ENCODE data around the gene SEH1L. TPM values are rescaled to one million over a fixed set of nuclear protein-coding genes. Genes with fewer than 3 reads are reported as not detected.

Gene SEH1L
- total RNA-seq, 2 donors from 2014 or later = 7.9 to 23.9 TPM

DNA sequence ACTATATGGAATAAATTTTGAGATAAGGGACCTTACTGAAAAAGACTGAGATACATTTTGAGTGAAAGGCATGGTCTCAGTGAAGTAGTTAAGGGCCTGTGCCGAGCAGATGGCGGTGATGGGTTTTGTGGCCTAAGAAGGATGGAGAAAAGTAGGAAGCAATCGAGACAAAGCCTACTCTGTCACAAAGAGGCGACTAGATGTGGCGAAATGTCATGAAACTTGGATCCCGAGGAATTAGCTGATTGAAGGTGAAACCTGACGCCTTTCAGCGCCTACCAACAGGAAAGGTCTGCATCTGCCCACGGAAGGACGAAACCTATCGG, 42.8 kb downstream of the SEH1L start:
- 1 to 2% methylated on average over 10 to 11 of the region's 11 CpGs for WGBS, 2 donors
- peak overlapping the region; percentile 33 to 91 for H3K4me3 ChIP-seq
- DNase-seq = no peak
- H3K36me3 ChIP-seq (replicated peaks in 1 of 2; ENCODE audit: insufficient read depth in 1 of 2, low read depth in 2 of 2) = no peaks in the 10 kb centered on the region
- intact Hi-C loops (cut with DNase I) = no loop called here
- peak; percentile 2 for ATAC-seq
- H3K27ac ChIP-seq = peak overlapping the region in 3 of 4 donors; percentile 90 to 93 (median 91)
- no peaks in the 10 kb centered on the region for H3K27me3 ChIP-seq
- H3K9me3 ChIP-seq = no peaks in the 10 kb centered on the region
- TF ChIP-seq, protein P1, sequence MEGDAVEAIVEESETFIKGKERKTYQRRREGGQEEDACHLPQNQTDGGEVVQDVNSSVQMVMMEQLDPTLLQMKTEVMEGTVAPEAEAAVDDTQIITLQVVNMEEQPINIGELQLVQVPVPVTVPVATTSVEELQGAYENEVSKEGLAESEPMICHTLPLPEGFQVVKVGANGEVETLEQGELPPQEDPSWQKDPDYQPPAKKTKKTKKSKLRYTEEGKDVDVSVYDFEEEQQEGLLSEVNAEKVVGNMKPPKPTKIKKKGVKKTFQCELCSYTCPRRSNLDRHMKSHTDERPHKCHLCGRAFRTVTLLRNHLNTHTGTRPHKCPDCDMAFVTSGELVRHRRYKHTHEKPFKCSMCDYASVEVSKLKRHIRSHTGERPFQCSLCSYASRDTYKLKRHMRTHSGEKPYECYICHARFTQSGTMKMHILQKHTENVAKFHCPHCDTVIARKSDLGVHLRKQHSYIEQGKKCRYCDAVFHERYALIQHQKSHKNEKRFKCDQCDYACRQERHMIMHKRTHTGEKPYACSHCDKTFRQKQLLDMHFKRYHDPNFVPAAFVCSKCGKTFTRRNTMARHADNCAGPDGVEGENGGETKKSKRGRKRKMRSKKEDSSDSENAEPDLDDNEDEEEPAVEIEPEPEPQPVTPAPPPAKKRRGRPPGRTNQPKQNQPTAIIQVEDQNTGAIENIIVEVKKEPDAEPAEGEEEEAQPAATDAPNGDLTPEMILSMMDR (IDR thresholded peaks at IDR 0.05) = no peak
- TF ChIP-seq POLR2A (IDR thresholded peaks at IDR 0.05) = no peak
- peaks cover 12% of the 10 kb centered on the region for H3K4me1 ChIP-seq

DNA sequence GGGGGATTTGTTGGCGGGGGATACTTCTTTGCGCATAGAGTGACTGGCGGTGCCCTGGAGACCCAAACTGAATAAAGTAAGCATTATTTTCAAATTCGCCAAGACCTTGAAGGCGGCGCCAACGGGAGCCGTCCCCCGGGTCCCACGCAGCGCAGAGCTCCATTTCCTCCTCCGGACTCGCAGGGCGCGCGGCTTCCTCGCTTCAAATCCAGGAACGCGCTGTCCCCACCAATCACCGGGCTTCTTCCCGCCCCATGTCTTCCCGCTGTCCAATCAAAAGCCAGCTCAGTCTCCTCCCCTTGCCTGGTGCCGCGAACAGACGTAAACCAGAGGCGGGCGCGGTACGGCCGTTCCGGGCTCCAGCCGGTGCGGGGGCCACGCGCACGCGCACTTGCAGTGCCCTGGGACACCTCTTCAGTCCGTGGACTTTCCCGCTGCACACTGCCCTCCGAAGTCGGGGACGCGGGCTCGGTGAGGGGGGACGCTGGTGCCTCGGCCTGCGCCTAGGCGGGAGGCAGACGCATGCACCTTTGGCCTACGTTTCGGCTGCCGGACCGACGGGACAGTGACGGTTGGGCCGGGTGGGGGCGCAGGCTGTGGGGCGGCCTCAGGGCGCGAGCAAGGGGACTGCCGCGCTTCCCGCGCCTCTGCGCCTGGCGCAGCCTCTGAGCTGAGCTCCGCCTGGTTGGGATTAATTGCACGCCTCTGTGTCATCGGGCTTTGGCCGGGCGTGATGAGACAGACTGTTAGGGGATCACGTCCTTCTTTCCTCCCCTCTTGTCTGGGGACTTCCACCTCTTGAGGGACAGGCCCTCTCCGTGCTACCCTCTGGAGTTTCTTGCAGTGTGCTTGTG, 43.4 kb downstream of the SEH1L start, which contains the start of gene CEP192:
Gene CEP192 (plus strand): TSS at position 396 of the 854 bp plus-strand sequence. CDS start 8,063 bp downstream, outside the sequence.
- peak; percentile 65 to 90 (median 85) for TF ChIP-seq POLR2A (IDR thresholded peaks at IDR 0.05)
- TF ChIP-seq, protein P1 (IDR thresholded peaks at IDR 0.05) = no peak
- DNase-seq = peak; percentile 97 to 98 (median 98)
- no peaks in the 10 kb centered on the region for H3K36me3 ChIP-seq (replicated peaks in 1 of 2; ENCODE audit: insufficient read depth in 1 of 2, low read depth in 2 of 2)
- WGBS, 2 donors = 1 to 3% methylated on average over 15 to 69 of the region's 73 CpGs
- peak; percentile 100 for ATAC-seq
- H3K27me3 ChIP-seq = no peaks in the 10 kb centered on the region
- peak within 1 kb of the TSS; percentile 74 to 93 (median 90) for H3K27ac ChIP-seq
- peak within 1 kb of the TSS; percentile 73 to 91 for H3K4me3 ChIP-seq
- H3K9me3 ChIP-seq = no peaks in the 10 kb centered on the region
- peaks cover 18% of the 10 kb centered on the region for H3K4me1 ChIP-seq
- intact Hi-C loops (cut with DNase I) = no loop called here

DNA sequence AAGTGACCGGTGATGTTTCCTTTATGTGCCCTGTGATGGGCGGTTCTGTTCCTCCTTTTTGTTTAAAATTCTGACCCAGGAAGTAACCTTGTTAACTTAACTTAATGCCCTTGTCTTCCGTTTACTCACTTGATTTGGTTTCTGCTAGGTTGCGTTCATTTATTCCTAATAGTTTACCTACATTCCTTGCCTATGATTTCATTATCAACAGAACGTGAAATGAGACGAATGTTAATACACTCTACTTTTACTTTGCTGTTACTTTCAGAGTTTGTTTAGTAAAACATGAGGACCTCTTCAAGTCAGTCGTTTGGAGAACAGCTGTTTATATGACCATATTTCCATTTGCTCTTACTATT, 44.0 kb downstream of the SEH1L start:
- WGBS, 2 donors = 0% methylated on average over 7 of the region's 7 CpGs
- no peaks in the 10 kb centered on the region for H3K27me3 ChIP-seq
- intact Hi-C loops (cut with DNase I) = no loop called here
- H3K27ac ChIP-seq = peak overlapping the region; percentile 74 to 93 (median 90)
- no peaks in the 10 kb centered on the region for H3K9me3 ChIP-seq
- no peaks in the 10 kb centered on the region for H3K36me3 ChIP-seq (replicated peaks in 1 of 2; ENCODE audit: insufficient read depth in 1 of 2, low read depth in 2 of 2)
- ATAC-seq (no peak), DNase-seq (no peak)
- peak overlapping the region; percentile 73 to 91 for H3K4me3 ChIP-seq
- no peak for TF ChIP-seq POLR2A (IDR thresholded peaks at IDR 0.05)
- TF ChIP-seq, protein P1 (IDR thresholded peaks at IDR 0.05) = no peak
- peaks cover 24% of the 10 kb centered on the region for H3K4me1 ChIP-seq

DNA sequence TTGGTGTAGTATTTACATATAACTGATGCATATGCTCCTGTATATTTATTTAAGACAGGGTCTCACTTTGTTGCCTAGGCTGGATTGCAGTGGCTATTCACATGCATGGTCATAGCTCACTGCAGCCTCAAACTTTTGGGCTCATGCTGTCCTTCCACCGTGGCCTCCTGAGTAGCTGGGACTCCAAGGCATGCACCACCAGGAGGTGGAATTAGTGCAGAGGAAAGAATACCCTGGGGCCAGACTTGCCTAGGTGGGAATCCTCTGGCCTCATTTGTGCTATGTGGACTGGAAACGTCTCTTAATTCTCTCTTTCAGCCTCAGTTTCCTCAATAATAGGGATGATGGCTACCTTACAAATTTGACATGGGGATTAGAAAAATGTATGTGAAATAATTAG, 45.6 kb downstream of the SEH1L start:
- Histone ChIP-seq H3K4me3 (no peak overlapping the region), H3K9me3 (no peaks in the 10 kb centered on the region), H3K4me1 (peaks cover 33% of the 10 kb centered on the region), H3K27ac (no peak overlapping the region), H3K27me3 (no peaks in the 10 kb centered on the region), H3K36me3 (replicated peaks in 1 of 2; ENCODE audit: insufficient read depth in 1 of 2, low read depth in 2 of 2) (no peaks in the 10 kb centered on the region)
- intact Hi-C loops (cut with DNase I) = no loop called here
- DNase-seq = no peak
- WGBS, 2 donors = 78 to 87% methylated on average over 2 of the region's 2 CpGs
- no peak for ATAC-seq
- TF ChIP-seq POLR2A (IDR thresholded peaks at IDR 0.05) = no peak
- TF ChIP-seq, protein P1 (IDR thresholded peaks at IDR 0.05) = no peak

Data from body of pancreas (tissue), 4 donors.